NT2/D1 (cell line): ENCODE data around the gene HS6ST2.
A peak's percentile ranks its signal among the peaks of the same experiment; 100 is the strongest.

Experiments used
- DNase-seq: peaks from one replicate; pipeline ENCODE4 v3.0.0-alpha.2; 2011; ENCODE audit warnings: low read depth, low spot score
- H3K27me3 ChIP-seq: 2 replicates; pipeline ENCODE4 v1.6.0; 2011; ENCODE audit warnings: mild to moderate bottlenecking; ENCODE audit not compliant: insufficient read length, insufficient read depth
- H3K36me3 ChIP-seq: 2 replicates; pipeline ENCODE4 v1.6.1; 2011; ENCODE audit warnings: mild to moderate bottlenecking, low read length, mixed read lengths; ENCODE audit not compliant: insufficient read depth, insufficient read length
- H3K4me1 ChIP-seq: 2 replicates; pipeline ENCODE4 v1.5.1; 2011; ENCODE audit not compliant: insufficient read depth, insufficient read length
- H3K4me3 ChIP-seq: 2 replicates; pipeline ENCODE4 v1.5.1; 2011; ENCODE audit warnings: low read depth; ENCODE audit not compliant: insufficient read length
- H3K9ac ChIP-seq: 2 replicates; pipeline ENCODE4 v1.6.0; 2011; ENCODE audit warnings: low read depth; ENCODE audit not compliant: insufficient read length
- H3K9me3 ChIP-seq: 2 replicates; pipeline ENCODE4 v1.5.1; 2011; ENCODE audit warnings: mild to moderate bottlenecking, low read length; ENCODE audit not compliant: insufficient read depth
- SUZ12 ChIP-seq: IDR thresholded peaks from 2 replicates; pipeline ENCODE4 v1.6.1; 2011; ENCODE audit not compliant: insufficient read length, insufficient read depth; ENCODE audit errors: extremely low read depth
- YY1 ChIP-seq: IDR thresholded peaks from 2 replicates; pipeline ENCODE4 v1.6.1; 2011; ENCODE audit not compliant: insufficient read length, insufficient read depth
- ZNF274 ChIP-seq: IDR thresholded peaks from 2 replicates; pipeline ENCODE4 v1.6.1; 2011; ENCODE audit warnings: mild to moderate bottlenecking, low read depth, low read length

Gene HS6ST2

DNA sequence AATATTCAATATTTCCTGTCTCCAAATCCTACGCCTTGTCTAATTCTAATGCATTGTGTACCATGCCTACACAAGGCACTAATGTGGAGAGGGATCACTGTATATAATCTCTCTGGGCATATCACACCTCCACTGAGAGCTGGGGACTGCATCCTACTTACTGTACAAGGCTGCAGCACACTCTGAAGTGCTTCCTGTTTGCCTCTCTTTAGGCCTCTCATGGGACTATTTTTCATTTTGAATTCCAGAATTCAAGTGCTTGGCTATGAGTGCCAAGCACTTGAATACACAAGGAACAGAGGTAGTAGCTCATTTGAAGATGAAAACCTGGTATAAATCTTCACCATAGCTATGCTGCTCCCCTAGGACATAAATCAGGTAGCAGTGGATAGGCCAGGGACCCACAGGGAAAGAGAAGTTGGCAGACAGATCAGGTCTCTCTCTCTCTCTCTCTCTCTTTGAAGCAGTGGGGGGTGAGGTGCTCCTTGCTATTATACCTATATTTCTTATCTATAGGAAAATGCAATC is 239.9 kb downstream of the HS6ST2 start:
- no peaks in the 10 kb centered on the region for H3K4me1 ChIP-seq
- no peaks in the 10 kb centered on the region for H3K36me3 ChIP-seq
- TF ChIP-seq ZNF274 (no peak), YY1 (no peak), SUZ12 (no peak)
- H3K27me3 ChIP-seq = no peaks in the 10 kb centered on the region
- no peaks in the 10 kb centered on the region for H3K9me3 ChIP-seq
- no peak overlapping the region for H3K4me3 ChIP-seq
- no peak overlapping the region for H3K9ac ChIP-seq
- DNase-seq = no peak

DNA sequence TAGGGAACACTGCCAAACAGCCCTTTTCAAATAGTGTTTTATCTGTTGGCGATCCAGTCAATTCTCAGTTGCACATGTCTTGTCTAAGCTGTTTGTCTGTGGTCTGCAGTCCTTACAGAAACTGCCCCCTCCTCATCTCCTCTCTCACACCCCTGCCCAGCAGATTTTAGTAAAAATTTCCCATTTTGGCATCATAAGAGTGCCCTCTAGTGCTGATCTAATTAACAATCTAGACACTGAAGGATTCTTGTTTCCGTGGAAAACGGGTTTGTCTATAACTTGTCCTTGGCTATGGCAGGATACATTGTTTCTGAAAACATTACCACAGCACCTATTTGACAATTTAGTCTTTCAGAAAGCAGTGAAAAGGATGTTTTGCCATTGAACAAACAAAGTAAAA is 242.4 kb downstream of the HS6ST2 start:
- H3K4me1 ChIP-seq = no peaks in the 10 kb centered on the region
- no peak overlapping the region for H3K4me3 ChIP-seq
- no peaks in the 10 kb centered on the region for H3K9me3 ChIP-seq
- no peak for TF ChIP-seq ZNF274
- no peak for TF ChIP-seq YY1
- TF ChIP-seq SUZ12 = no peak
- DNase-seq = no peak
- no peak overlapping the region for H3K9ac ChIP-seq
- H3K27me3 ChIP-seq = no peaks in the 10 kb centered on the region
- no peaks in the 10 kb centered on the region for H3K36me3 ChIP-seq

DNA sequence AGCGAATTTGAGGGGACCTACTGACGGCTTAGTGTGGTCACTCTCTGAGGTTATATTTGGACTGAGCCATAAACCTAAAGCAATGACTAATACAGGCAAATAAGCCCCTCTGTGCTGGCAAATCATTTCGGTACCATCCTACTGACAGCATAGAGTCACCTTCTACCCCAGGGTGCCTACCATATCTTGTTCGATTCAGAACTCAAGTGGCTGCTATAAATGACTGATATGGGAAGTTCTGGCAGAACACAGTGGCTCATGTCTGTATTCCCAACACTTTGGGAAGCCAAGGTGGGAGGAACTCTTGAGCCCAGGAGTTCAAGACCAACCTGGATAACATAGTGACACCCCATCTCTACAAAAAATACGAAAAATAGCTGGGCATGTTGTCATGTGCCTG is 243.5 kb downstream of the HS6ST2 start:
- H3K4me3 ChIP-seq = no peak overlapping the region
- H3K9me3 ChIP-seq = no peaks in the 10 kb centered on the region
- no peaks in the 10 kb centered on the region for H3K27me3 ChIP-seq
- no peaks in the 10 kb centered on the region for H3K4me1 ChIP-seq
- H3K36me3 ChIP-seq = no peaks in the 10 kb centered on the region
- no peak overlapping the region for H3K9ac ChIP-seq
- no peak for DNase-seq
- TF ChIP-seq SUZ12 (no peak), YY1 (no peak), ZNF274 (no peak)

DNA sequence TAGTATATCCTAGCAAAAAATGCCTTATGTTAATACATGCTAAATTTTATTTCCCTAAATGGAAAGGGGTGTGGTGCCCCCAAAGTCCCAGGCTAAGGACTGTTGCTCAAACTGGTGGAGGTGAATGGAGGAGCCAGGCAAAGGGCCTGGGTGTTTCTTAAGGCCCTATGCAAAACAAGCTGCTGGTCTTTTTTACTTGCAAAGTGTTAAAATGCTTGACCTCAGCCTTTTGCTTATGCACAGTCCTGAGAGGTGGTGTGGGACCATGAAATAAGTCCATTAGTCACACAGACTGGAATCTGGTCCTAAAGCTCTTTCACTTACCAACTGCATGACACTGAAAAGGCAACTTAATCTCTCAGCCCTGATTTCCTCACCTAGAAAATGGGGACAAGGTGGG is 246.1 kb downstream of the HS6ST2 start:
- Histone ChIP-seq H3K36me3 (no peaks in the 10 kb centered on the region), H3K9me3 (no peaks in the 10 kb centered on the region), H3K27me3 (no peaks in the 10 kb centered on the region), H3K4me1 (no peaks in the 10 kb centered on the region), H3K4me3 (no peak overlapping the region), H3K9ac (no peak overlapping the region)
- DNase-seq = no peak
- TF ChIP-seq YY1 (no peak), SUZ12 (no peak), ZNF274 (no peak)

DNA sequence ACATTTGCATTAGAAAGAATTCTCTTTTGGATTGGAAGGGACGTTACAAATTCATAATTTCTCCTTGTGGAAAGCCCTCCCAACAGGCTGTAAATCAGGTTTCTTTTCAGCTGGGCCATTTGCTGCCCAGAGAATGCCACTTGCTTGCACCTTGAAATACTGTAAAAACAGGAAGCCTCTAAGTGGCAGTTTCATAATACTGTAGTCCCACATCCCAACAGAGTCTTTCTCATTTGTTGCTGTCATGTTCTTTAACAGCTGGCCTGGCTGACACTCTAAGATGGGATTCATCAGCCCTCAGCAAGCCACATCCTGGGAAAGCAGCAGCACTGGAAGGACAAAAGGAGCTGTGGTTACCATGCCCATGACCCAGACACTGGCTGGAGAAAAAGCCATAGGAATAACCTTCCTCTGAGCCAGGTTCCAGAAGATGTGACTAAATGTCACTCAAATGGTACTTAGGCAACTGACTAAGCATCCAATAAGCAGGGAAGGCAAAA is 247.7 kb downstream of the HS6ST2 start:
- no peak for TF ChIP-seq ZNF274
- TF ChIP-seq YY1 = no peak
- no peak for TF ChIP-seq SUZ12
- H3K4me1 ChIP-seq = no peaks in the 10 kb centered on the region
- H3K4me3 ChIP-seq = no peak overlapping the region
- no peaks in the 10 kb centered on the region for H3K36me3 ChIP-seq
- H3K9me3 ChIP-seq = no peaks in the 10 kb centered on the region
- no peak for DNase-seq
- H3K27me3 ChIP-seq = no peaks in the 10 kb centered on the region
- no peak overlapping the region for H3K9ac ChIP-seq

DNA sequence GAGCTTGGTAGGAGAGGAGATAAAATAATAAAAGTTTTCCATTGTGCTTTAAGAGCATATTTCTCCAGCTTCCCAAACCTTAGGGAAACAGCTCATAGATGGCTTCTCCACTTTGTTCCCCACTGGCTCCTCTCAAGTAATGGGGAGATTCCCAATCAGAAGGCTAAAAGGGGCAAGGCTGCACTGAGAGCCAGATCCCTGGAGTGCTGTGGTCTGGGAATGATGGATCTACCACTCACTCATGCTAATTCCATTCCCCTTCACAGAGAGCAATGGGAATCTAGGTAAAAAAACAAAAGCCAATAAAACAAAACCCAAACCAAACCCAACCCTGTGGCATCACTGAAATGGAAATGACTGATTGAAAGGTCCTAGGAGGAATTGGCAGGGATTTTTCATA is 249.9 kb downstream of the HS6ST2 start:
- Histone ChIP-seq H3K4me1 (no peaks in the 10 kb centered on the region), H3K9me3 (no peaks in the 10 kb centered on the region), H3K4me3 (no peak overlapping the region), H3K36me3 (no peaks in the 10 kb centered on the region), H3K9ac (no peak overlapping the region), H3K27me3 (no peaks in the 10 kb centered on the region)
- DNase-seq = no peak
- TF ChIP-seq SUZ12 (no peak), YY1 (no peak), ZNF274 (no peak)

DNA sequence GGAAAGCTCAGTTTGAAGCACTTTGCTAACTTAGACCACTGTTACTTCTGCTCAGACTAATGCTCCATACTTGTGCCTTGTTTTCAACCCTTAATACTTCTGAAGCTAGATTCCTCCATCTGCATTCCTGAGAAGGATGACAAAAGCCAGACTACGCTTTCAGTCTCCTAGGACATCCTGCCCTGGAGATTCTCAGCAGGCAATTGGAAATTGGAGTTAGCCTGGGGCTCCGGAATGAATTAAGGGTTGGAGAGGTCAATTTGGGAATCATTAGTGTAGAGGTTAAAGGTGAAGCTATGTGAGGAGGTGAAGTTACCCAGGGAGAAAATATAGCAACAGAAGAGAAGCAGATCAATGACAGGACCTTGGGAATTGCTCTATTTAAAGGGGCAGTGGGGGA is 253.7 kb downstream of the HS6ST2 start:
- Histone ChIP-seq H3K9me3 (no peaks in the 10 kb centered on the region), H3K27me3 (no peaks in the 10 kb centered on the region), H3K4me1 (no peaks in the 10 kb centered on the region), H3K9ac (no peak overlapping the region), H3K4me3 (no peak overlapping the region), H3K36me3 (no peaks in the 10 kb centered on the region)
- DNase-seq = peak; percentile 20
- no peak for TF ChIP-seq SUZ12
- TF ChIP-seq YY1 = no peak
- TF ChIP-seq ZNF274 = no peak
